T-helper 2 cell (primary cell): ENCODE data around the gene LRBA.
A peak's percentile ranks its signal among the peaks of the same experiment; 100 is the strongest.

Source experiments
- DNase-seq, 5 experiments: peaks; one replicate each; pipeline versions ENCODE4 v3.0.0 to v3.0.0-alpha.2; 2012 to 2022

The LRBA gene

GRCh38 chr4:150482581-150482980, 532.5 kb downstream of the LRBA start:
- no peak for DNase-seq

GRCh38 chr4:150479657-150480056, 535.4 kb downstream of the LRBA start:
- no peak for DNase-seq

- no peak for DNase-seq
Observed at GRCh38 chr4:150477869-150478268, 537.2 kb downstream of the LRBA start.

- peak in 1 of 5 experiments; percentile 28 for DNase-seq
Observed at GRCh38 chr4:150476776-150477175, 538.3 kb downstream of the LRBA start.

GRCh38 chr4:150475763-150476162, 539.3 kb downstream of the LRBA start:
- DNase-seq, result peak in 1 of 5 experiments; percentile 15

GRCh38 chr4:150464523-150464922, 550.6 kb downstream of the LRBA start:
- no peak for DNase-seq

- no peak for DNase-seq
Observed at GRCh38 chr4:150462743-150463142, 552.3 kb downstream of the LRBA start.

GRCh38 chr4:150461957-150462356, 553.1 kb downstream of the LRBA start:
- DNase-seq, result no peak

GRCh38 chr4:150457802-150458201, 557.3 kb downstream of the LRBA start:
- DNase-seq, result no peak

GRCh38 chr4:150451883-150452282, 563.2 kb downstream of the LRBA start:
- DNase-seq, result no peak

GRCh38 chr4:150447356-150447755, 567.7 kb downstream of the LRBA start:
- DNase-seq, result no peak

GRCh38 chr4:150439451-150439933, 575.6 kb downstream of the LRBA start:
- DNase-seq, result no peak

GRCh38 chr4:150436598-150437370, 578.3 kb downstream of the LRBA start:
- peak in 1 of 5 experiments; percentile 24 for DNase-seq

- no peak for DNase-seq
Observed at GRCh38 chr4:150431221-150431620, 583.9 kb downstream of the LRBA start.

- DNase-seq, result no peak
Observed at GRCh38 chr4:150425161-150425560, 589.9 kb downstream of the LRBA start.

- no peak for DNase-seq
Observed at GRCh38 chr4:150423503-150423902, 591.6 kb downstream of the LRBA start.

GRCh38 chr4:150423074-150423473, 592.0 kb downstream of the LRBA start:
- DNase-seq, result no peak

GRCh38 chr4:150421612-150422011, 593.5 kb downstream of the LRBA start:
- DNase-seq, result no peak

- no peak for DNase-seq
Observed at GRCh38 chr4:150419939-150420338, 595.1 kb downstream of the LRBA start.

GRCh38 chr4:150418757-150419410, 596.2 kb downstream of the LRBA start:
- DNase-seq, result no peak

GRCh38 chr4:150415213-150415612, 599.9 kb downstream of the LRBA start:
- no peak for DNase-seq

- DNase-seq, result no peak
Observed at GRCh38 chr4:150411520-150411919, 603.6 kb downstream of the LRBA start.

- DNase-seq, result peak in 1 of 5 experiments; percentile 26
Observed at GRCh38 chr4:150402871-150403272, 612.2 kb downstream of the LRBA start.

- no peak for DNase-seq
Observed at GRCh38 chr4:150401083-150401687, 613.9 kb downstream of the LRBA start.
